ENCODE measurements around the gene SAP30BP. TPM values are rescaled to one million over a fixed set of nuclear protein-coding genes. Genes with fewer than 3 reads are reported as not detected.
A peak's percentile ranks its signal among the peaks of the same experiment; 100 is the strongest.

SAP30BP gene
- total RNA-seq, 4 donors from 2014 or later: 68.2 to 87.2 (median 77.2) TPM

DNA sequence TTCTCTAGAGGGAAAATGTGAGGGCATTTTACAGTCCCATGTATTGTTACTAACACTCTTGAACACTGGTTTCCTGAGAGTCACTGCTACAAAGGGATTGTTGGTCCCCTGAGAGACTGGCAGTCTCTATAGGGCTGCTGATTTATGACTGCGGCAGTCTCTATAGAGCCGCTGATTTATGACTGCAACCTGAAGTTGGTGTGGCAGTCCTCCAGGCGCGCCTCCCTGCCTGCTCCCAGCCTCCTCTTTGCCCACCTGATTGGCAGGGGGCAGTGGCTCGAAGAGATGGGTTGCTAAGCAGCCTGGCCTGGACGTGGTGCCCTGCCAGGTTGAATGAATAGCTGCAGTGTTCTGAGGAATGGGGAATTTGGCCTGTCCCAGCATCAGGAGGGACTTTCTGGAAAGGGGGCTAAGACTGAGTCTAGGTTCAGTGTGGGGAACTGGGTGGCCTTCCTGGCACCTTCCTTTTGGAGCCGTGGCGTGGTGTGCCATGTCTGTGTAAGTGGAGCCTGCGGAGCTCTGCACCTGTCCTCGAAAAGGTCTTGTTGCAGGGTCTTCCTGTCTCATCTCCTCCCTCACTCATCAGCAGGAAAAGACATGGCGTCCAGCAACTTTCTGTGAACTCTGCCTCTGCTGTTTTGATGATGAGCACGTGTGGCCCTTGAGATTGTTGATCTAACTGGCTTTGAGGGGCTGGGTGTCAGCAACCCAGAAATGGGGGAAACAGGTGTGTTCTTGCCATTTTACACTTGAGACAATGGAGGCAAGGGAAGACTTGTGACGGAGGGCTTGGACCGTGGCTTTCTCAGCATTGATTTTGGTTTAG, 24.9 kb downstream of the SAP30BP start:
- Histone ChIP-seq H3K36me3 (peaks cover 0 to 49% of the 10 kb centered on the region in 2 donors), H3K27me3 (no peaks in the 10 kb centered on the region), H3K27ac (peak overlapping the region in 3 of 4 donors; percentile 85 to 86 (median 85)), H3K4me3 (no peak overlapping the region), H3K9me3 (no peaks in the 10 kb centered on the region), H3K4me1 (peaks cover 0 to 85% (median 24%) of the 10 kb centered on the region in 3 donors)
- TF ChIP-seq POLR2A (IDR thresholded peaks at IDR 0.05): no peak
- no peak for TF ChIP-seq EP300 (IDR thresholded peaks at IDR 0.05)
- no peak for TF ChIP-seq POLR2AphosphoS5 (IDR thresholded peaks at IDR 0.05)
- TF ChIP-seq, protein P1, sequence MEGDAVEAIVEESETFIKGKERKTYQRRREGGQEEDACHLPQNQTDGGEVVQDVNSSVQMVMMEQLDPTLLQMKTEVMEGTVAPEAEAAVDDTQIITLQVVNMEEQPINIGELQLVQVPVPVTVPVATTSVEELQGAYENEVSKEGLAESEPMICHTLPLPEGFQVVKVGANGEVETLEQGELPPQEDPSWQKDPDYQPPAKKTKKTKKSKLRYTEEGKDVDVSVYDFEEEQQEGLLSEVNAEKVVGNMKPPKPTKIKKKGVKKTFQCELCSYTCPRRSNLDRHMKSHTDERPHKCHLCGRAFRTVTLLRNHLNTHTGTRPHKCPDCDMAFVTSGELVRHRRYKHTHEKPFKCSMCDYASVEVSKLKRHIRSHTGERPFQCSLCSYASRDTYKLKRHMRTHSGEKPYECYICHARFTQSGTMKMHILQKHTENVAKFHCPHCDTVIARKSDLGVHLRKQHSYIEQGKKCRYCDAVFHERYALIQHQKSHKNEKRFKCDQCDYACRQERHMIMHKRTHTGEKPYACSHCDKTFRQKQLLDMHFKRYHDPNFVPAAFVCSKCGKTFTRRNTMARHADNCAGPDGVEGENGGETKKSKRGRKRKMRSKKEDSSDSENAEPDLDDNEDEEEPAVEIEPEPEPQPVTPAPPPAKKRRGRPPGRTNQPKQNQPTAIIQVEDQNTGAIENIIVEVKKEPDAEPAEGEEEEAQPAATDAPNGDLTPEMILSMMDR (IDR thresholded peaks at IDR 0.05): no peak
- no peak for ATAC-seq
- WGBS, 2 donors (ENCODE audit: low coverage in 1 of 2): 85 to 95% methylated on average over 2 to 4 of the region's 14 CpGs

DNA sequence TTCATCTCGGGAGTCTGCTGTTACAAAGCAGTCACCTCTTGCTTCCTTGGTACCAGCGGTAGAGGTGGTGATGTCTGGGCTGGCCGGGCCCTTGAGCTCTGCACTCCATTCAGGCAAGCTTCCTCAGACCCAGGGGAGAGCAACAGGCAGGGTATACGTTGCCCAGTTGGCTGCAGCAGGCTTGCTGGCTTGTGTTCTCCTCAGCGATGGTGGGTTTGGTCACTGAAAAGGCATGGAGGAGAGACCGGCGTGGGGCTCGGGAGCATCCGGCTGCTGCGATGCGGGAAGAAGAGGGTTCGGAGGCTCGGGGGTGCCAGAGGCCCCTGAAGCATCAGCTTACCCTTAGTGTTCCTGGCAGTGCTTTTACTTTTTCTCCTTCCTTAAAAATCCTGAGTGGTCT, 25.8 kb downstream of the SAP30BP start:
- WGBS, 2 donors (ENCODE audit: low coverage in 1 of 2): 20 to 83% methylated on average over 1 to 6 of the region's 13 CpGs
- H3K36me3 ChIP-seq: peaks cover 0 to 59% of the 10 kb centered on the region in 2 donors
- H3K27ac ChIP-seq: peak overlapping the region; percentile 8 to 86 (median 85)
- no peak overlapping the region for H3K4me3 ChIP-seq
- H3K27me3 ChIP-seq: no peaks in the 10 kb centered on the region
- no peaks in the 10 kb centered on the region for H3K9me3 ChIP-seq
- H3K4me1 ChIP-seq: peaks cover 0 to 83% (median 24%) of the 10 kb centered on the region in 3 donors
- TF ChIP-seq POLR2AphosphoS5 (IDR thresholded peaks at IDR 0.05): no peak
- no peak for TF ChIP-seq EP300 (IDR thresholded peaks at IDR 0.05)
- TF ChIP-seq, protein P1 (IDR thresholded peaks at IDR 0.05): no peak
- no peak for TF ChIP-seq POLR2A (IDR thresholded peaks at IDR 0.05)
- ATAC-seq: no peak

DNA sequence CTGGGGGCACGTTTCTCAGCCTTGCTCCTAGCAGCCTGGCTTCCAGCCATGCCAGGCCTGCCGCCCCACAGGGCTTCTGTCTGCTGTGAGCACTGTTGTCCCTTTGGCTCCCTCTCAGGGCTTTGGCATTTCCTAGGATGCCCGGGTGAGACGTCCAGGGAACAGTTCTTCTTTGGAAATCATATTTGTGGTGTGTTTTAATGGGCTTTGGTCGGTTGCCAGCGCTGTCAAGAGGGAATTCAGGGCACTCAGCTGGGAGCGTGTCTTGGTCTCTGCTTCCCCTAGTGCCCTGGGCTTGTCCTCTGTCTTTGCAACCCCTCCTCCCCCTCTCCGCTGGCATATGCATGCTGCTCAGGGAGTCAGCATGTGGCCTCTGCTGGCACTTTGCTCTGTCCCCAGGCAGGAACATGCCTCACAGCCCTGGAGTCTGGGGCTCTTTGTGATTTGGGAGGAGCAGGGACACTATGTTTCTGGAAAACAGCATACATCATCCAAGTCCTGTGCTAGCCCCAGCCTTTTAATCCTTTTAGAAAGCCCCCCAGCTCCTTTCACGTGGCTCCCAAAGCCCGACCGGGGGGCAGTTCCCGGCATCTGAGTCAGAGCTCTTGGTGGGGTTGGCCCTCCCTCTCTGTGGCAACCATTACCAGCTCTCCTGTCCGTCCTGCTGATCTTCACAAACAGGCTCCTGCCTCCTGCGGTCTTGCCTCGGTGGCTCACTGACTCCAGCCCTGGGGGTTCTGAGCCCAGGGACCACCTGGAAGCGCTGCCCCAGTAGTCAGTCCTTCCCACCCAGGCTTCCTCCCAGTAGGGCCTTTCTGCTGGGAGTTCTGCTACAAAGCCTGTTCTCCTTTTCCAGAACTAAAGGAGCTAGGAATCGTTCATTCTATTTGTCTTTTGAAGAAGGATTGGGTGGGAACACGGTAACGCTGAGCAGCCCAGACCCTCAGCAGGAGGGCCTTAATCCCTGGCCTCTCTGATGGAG, 26.7 kb downstream of the SAP30BP start:
- ATAC-seq: peak; percentile 91
- Histone ChIP-seq H3K9me3 (no peaks in the 10 kb centered on the region), H3K27me3 (no peaks in the 10 kb centered on the region), H3K4me1 (peaks cover 0 to 78% (median 24%) of the 10 kb centered on the region in 3 donors), H3K27ac (peak overlapping the region; percentile 72 to 86 (median 85)), H3K4me3 (no peak overlapping the region), H3K36me3 (peaks cover 0 to 63% of the 10 kb centered on the region in 2 donors)
- TF ChIP-seq POLR2AphosphoS5 (IDR thresholded peaks at IDR 0.05): peak; percentile 85
- TF ChIP-seq, protein P1 (IDR thresholded peaks at IDR 0.05): peak in 3 of 4 experiments; percentile 5 to 31 (median 6)
- no peak for TF ChIP-seq POLR2A (IDR thresholded peaks at IDR 0.05)
- peak; percentile 26 for TF ChIP-seq EP300 (IDR thresholded peaks at IDR 0.05)
- 32 to 40% methylated on average over 4 to 11 of the region's 19 CpGs for WGBS, 2 donors (ENCODE audit: low coverage in 1 of 2)

- no peaks in the 10 kb centered on the region for H3K27me3 ChIP-seq
- H3K4me3 ChIP-seq: no peak overlapping the region
- H3K36me3 ChIP-seq: peaks cover 0 to 64% of the 10 kb centered on the region in 2 donors
- peak; percentile 37 for TF ChIP-seq POLR2AphosphoS5 (IDR thresholded peaks at IDR 0.05)
- TF ChIP-seq, protein P1 (IDR thresholded peaks at IDR 0.05): no peak
- peaks cover 0 to 78% (median 19%) of the 10 kb centered on the region in 3 donors for H3K4me1 ChIP-seq
- H3K9me3 ChIP-seq: no peaks in the 10 kb centered on the region
- WGBS, 2 donors (ENCODE audit: low coverage in 1 of 2): 65% methylated on average over 8 of the region's 14 CpGs; no CpG with 5 or more reads in 1 of the 2 donors
- ATAC-seq: no peak
- H3K27ac ChIP-seq: peak overlapping the region; percentile 72 to 86 (median 85)
These were observed 27.4 kb downstream of the SAP30BP start for GRCh38 chr17:75694536-75694935.

Data from gastroesophageal sphincter (tissue), 4 donors.